Coronary artery (tissue), 2 donors: ENCODE data around the gene LIN28A.
"Not testable (repeated sequence)": the region's sequence is repeated elsewhere in the genome, so short reads cannot be mapped to it uniquely, and the experiment has no call there.

Experiments used
- DNase-seq: peaks from one replicate; pipeline ENCODE4 v3.0.0-alpha.2; 2017; ENCODE audit warnings: low spot score
- H3K27ac ChIP-seq, 2 donors: fragments of 200-600 bp; sonication (generic); one replicate each; pipeline ENCODE4 v1.5.1; 2016 to 2019
- H3K4me3 ChIP-seq: fragments of 200-600 bp; sonication (generic); 2 replicates; pipeline ENCODE4 v1.5.1; 2016; ENCODE audit warnings: mild to moderate bottlenecking, moderate library complexity
- TF ChIP-seq, protein P1 (sequence below): fragments of 200-600 bp; sonication (generic); IDR thresholded peaks from one replicate; pipeline ENCODE4 v1.5.1; 2019; ENCODE audit warnings: antibody characterized with exemption

LIN28A gene

DNA sequence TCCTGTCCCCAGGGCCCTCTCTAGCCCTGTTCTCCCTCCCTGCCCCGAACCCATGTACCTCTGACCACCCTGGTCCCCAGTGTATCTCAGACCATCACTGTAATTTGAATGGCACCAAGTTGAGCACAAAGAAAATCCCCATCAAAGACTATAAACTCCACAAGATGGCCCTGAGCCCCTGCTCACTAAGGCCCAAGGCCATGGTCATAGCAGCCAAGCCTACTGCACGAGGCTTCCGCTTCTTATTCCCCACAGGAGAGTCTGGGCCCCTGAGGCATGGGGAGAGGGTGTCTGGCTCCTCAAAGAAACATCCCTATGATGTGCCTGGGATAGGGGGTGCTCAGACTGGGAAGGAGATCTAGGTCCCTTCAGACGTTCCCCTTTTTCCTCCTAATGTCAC lies 42.6 kb upstream of the LIN28A start:
- H3K4me3 ChIP-seq, result no peak overlapping the region
- TF ChIP-seq, protein P1, sequence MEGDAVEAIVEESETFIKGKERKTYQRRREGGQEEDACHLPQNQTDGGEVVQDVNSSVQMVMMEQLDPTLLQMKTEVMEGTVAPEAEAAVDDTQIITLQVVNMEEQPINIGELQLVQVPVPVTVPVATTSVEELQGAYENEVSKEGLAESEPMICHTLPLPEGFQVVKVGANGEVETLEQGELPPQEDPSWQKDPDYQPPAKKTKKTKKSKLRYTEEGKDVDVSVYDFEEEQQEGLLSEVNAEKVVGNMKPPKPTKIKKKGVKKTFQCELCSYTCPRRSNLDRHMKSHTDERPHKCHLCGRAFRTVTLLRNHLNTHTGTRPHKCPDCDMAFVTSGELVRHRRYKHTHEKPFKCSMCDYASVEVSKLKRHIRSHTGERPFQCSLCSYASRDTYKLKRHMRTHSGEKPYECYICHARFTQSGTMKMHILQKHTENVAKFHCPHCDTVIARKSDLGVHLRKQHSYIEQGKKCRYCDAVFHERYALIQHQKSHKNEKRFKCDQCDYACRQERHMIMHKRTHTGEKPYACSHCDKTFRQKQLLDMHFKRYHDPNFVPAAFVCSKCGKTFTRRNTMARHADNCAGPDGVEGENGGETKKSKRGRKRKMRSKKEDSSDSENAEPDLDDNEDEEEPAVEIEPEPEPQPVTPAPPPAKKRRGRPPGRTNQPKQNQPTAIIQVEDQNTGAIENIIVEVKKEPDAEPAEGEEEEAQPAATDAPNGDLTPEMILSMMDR, result no peak
- H3K27ac ChIP-seq, result no peak overlapping the region
- no peak for DNase-seq

- DNase-seq, result no peak
- no peak overlapping the region for H3K4me3 ChIP-seq
- H3K27ac ChIP-seq, result no peak overlapping the region
- TF ChIP-seq, protein P1, result no peak
Observed at GRCh38 chr1:26368486-26368885, 42.1 kb upstream of the LIN28A start.

DNA sequence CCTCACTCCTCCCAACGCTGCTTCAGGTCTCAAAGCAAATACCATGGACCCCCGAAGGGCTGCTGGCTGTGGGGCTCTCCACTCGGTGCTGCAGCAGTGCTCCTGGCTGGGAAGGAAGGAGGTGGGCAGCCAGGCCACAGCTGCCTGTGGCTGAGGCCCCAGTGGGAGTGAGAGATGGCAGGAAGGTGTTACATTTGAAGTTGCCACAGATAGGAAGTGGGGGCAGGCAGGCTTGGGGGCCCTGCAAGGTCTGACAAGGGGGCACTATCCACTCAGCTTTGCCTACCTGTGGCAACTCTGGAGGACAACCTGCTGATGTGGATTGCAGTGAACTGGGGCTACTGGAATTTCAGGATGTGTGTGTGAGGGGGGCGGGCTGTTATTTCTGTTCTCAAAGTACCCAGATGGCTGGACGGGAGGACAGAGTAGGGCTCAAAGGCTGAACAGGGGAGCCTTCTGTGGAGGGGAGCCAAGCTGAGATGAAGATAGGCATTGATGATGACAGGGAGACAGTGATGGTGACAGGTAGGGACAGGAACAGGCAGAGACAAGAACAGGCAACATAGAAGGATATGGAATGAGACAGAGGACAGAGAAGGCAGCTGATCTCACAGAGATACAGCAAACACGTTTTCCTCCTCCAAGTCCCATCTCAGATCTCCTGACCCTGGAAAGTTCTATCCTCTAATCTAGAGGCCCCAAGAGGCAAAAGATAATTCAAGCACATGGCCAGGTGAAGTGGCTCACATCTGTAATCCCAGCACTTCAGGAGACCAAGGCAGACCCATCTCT lies 39.8 kb upstream of the LIN28A start:
- DNase-seq, result no peak
- TF ChIP-seq, protein P1, result no peak
- no peak overlapping the region for H3K4me3 ChIP-seq
- H3K27ac ChIP-seq, result no peak overlapping the region

DNA sequence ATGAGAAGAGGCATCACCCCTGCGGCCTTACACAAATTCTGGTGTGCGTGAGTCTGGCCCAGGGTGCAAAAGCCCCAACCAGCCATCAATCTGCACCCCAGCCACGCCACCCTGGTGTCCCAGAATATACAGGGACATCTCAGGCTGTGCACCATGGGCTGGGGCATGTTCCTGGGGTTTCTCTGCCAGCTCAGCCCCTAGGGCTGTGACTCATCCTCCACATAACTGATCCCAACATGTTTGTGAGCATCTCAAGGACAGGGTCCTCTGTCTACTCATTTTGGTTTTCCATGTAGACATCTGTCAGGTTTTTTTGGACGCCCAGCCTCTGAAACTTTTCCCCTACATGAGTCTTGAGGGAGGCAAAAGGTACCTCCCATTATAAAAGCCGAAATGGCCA lies 38.6 kb upstream of the LIN28A start:
- TF ChIP-seq, protein P1, result no peak
- Histone ChIP-seq H3K27ac (no peak overlapping the region), H3K4me3 (no peak overlapping the region)
- DNase-seq, result no peak

- H3K4me3 ChIP-seq, DNase-seq, H3K27ac ChIP-seq: not testable (repeated sequence)
Observed at GRCh38 chr1:26372611-26373010, 38.0 kb upstream of the LIN28A start, which contains the start of gene ZNF683. TSS of gene ZNF683 (minus strand) at chr1:26372750. CDS start at chr1:26368571, 4,179 bp downstream.

- Histone ChIP-seq H3K27ac (no peak overlapping the region), H3K4me3 (no peak overlapping the region)
- no peak for DNase-seq
- TF ChIP-seq, protein P1, result no peak
Observed at GRCh38 chr1:26373281-26373680, 37.3 kb upstream of the LIN28A start.

- no peak overlapping the region for H3K27ac ChIP-seq
- no peak overlapping the region for H3K4me3 ChIP-seq
- DNase-seq, result no peak
- TF ChIP-seq, protein P1, result no peak
Observed at GRCh38 chr1:26373789-26374188, 36.8 kb upstream of the LIN28A start.

DNA sequence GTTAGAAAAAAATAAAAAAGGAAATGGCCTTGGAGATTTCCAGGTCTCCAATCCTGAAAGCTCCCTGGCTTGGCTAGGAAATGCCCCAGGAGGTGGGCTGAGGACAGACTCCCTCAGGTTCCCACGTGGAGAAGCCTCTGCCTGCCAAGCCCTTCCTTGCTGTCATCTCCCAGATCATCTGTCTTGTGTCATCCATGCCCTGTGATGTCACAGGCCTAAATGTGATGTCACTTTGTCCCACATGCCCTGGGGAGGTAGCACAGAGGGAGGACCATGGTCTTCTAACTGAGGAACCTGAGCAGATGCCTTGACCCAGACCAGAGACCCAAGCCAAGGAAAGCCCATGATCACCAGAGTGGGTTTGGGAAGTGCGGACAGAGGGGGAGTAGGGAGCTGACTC lies 36.3 kb upstream of the LIN28A start:
- not testable (repeated sequence) for H3K4me3 ChIP-seq, DNase-seq, H3K27ac ChIP-seq
